GM23248 (cell line): Measurements from ENCODE around the gene PCDHGA6. TPM values are rescaled to one million over a fixed set of nuclear protein-coding genes. Genes with fewer than 3 reads are reported as not detected.
"Not testable (repeated sequence)": the region's sequence is repeated elsewhere in the genome, so short reads cannot be mapped to it uniquely, and the experiment has no call there.

ENCODE experiments used
- DNase-seq: peaks from one replicate; pipeline ENCODE4 v3.0.0-alpha.2; 2015
- H2AFZ ChIP-seq: fragments of 200-600 bp; sonication (generic); 2 replicates; pipeline ENCODE4 v1.6.1; 2016; ENCODE audit warnings: antibody characterized with exemption
- H3F3A ChIP-seq: fragments of 200-600 bp; sonication (generic); 2 replicates; pipeline ENCODE4 v1.6.1; 2016; ENCODE audit warnings: mild to moderate bottlenecking, antibody characterized with exemption, mixed run types; ENCODE audit not compliant: insufficient read depth
- H3K27ac ChIP-seq: fragments of 200-600 bp; sonication (generic); 2 replicates; pipeline ENCODE4 v1.5.1; 2016; ENCODE audit warnings: mild to moderate bottlenecking
- H3K27me3 ChIP-seq: fragments of 200-600 bp; sonication (generic); replicated peaks from 2 replicates; pipeline ENCODE4 v1.6.1; 2016; ENCODE audit warnings: mild to moderate bottlenecking; ENCODE audit not compliant: insufficient read depth
- H3K36me3 ChIP-seq: fragments of 200-600 bp; sonication (generic); 2 replicates; pipeline ENCODE4 v1.6.1; 2016; ENCODE audit warnings: low read depth, mild to moderate bottlenecking
- H3K4me1 ChIP-seq: fragments of 200-600 bp; sonication (generic); 2 replicates; pipeline ENCODE4 v1.6.1; 2016; ENCODE audit warnings: mild to moderate bottlenecking; ENCODE audit not compliant: insufficient read depth
- H3K4me2 ChIP-seq: fragments of 200-600 bp; sonication (generic); one replicate; pipeline ENCODE4 v1.6.1; 2016; ENCODE audit warnings: mild to moderate bottlenecking; ENCODE audit not compliant: unreplicated experiment
- H3K4me3 ChIP-seq: fragments of 200-600 bp; sonication (generic); 2 replicates; pipeline ENCODE4 v1.5.1; 2016; ENCODE audit warnings: mild to moderate bottlenecking
- H3K79me2 ChIP-seq: fragments of 200-600 bp; sonication (generic); 2 replicates; pipeline ENCODE4 v1.6.1; 2016; ENCODE audit warnings: mild to moderate bottlenecking; ENCODE audit not compliant: insufficient read depth
- H3K9ac ChIP-seq: fragments of 200-600 bp; sonication (generic); 2 replicates; pipeline ENCODE4 v1.6.1; 2016; ENCODE audit warnings: mild to moderate bottlenecking
- H3K9me2 ChIP-seq: fragments of 200-600 bp; sonication (generic); 2 replicates; pipeline ENCODE4 v1.6.1; 2016; ENCODE audit warnings: mixed run types, mild to moderate bottlenecking, moderate library complexity; ENCODE audit not compliant: insufficient read depth
- H3K9me3 ChIP-seq: fragments of 200-600 bp; sonication (generic); one replicate; pipeline ENCODE4 v1.6.1; 2017; ENCODE audit warnings: low read depth
- H4K20me1 ChIP-seq: fragments of 200-600 bp; sonication (generic); 2 replicates; pipeline ENCODE4 v1.6.0; 2016; ENCODE audit not compliant: insufficient read depth
- EZH2 ChIP-seq: fragments of 200-600 bp; sonication (generic); IDR thresholded peaks from 2 replicates; pipeline ENCODE4 v1.6.1; 2018; ENCODE audit warnings: antibody characterized with exemption, mild to moderate bottlenecking; ENCODE audit not compliant: insufficient read depth, poor library complexity, severe bottlenecking
- EZH2phosphoT487 ChIP-seq: fragments of 200-600 bp; sonication (generic); IDR thresholded peaks from 2 replicates; pipeline ENCODE4 v1.6.1; 2018; ENCODE audit warnings: antibody characterized with exemption, moderate library complexity, mild to moderate bottlenecking, low read depth; ENCODE audit not compliant: insufficient read depth
- WGBS, 2 experiments: methylation state at CpG; one replicate each; pipeline ENCODE4 v1.1.6; 2015 to 2017; ENCODE audit warnings: low lambda C conversion rate in 2 of 2, low coverage in 1 of 2; ENCODE audit errors: missing lambda C conversion rate in 2 of 2; 5-methylcytosine and 5-hydroxymethylcytosine counted together
- in situ Hi-C: fragments of 300-500 bp; cut with MboI; formaldehyde crosslinking; loops from 2 replicates; pipeline ENCODE4 v1.15.0; 2020
- polyA plus RNA-seq: library from polyadenylated mRNA; unstranded; fragments of >200 nt; fragmentation: Nextera tagmentation; extraction: Ambion mirVana; gene quantifications from 2 replicates; pipeline ENCODE4 v1.2.1, GENCODE V29; 2016
- total RNA-seq: library from RNA; depleted of rRNA; stranded (reverse); fragments of >200 nt; shearing (Covaris generic); gene quantifications from 2 replicates; pipeline ENCODE4 v1.2.3, GENCODE V29; 2014

The PCDHGA6 gene
- total and polyA plus RNA-seq, 2 experiments from 2014 or later: 2.6 to 5.4 TPM

DNA sequence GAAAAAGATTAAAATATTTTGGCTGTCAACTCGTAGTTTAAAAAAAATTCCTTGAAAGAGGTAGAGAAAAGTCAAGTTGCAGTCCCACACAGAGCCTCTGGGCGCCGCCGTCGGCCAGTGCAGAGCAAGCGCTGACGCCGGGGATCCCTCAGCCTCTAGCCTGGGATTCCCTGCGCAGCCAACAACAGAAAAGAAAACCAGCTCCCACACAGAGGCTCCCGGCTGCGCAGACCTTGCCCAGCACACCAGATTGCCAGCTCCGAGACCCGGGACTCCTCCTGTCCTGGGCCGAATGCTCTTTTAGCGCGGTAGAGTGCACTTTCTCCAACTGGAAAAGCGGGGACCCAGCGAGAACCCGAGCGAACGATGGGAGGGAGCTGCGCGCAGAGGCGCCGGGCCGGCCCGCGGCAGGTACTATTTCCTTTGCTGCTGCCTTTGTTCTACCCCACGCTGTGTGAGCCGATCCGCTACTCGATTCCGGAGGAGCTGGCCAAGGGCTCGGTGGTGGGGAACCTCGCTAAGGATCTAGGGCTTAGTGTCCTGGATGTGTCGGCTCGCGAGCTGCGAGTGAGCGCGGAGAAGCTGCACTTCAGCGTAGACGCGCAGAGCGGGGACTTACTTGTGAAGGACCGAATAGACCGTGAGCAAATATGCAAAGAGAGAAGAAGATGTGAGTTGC lies 43.9 kb downstream of the PCDHGA6 start, which contains the start of gene PCDHGB7:
TSS of gene PCDHGB7 (plus strand) at position 184 of the 679 bp plus-strand sequence. CDS start at position 367, 183 bp downstream.
- peak; percentile 96 for DNase-seq
- H3K36me3 ChIP-seq, H3K27me3 ChIP-seq, H4K20me1 ChIP-seq, H3K9me2 ChIP-seq, H3K9me3 ChIP-seq: not testable (repeated sequence)
- peak within 1 kb of the TSS; percentile 72 for H2AFZ ChIP-seq
- H3K27ac ChIP-seq: peak within 1 kb of the TSS; percentile 64
- peaks cover 27% of the 10 kb centered on the region for H3F3A ChIP-seq
- peak within 1 kb of the TSS; percentile 68 for H3K4me2 ChIP-seq
- peaks cover 14% of the 10 kb centered on the region; the same call in 1 of the 2 replicates for H3K4me1 ChIP-seq
- H3K4me3 ChIP-seq: peak within 1 kb of the TSS; percentile 75
- peaks cover 27% of the 10 kb centered on the region for H3K79me2 ChIP-seq
- H3K9ac ChIP-seq: peak within 1 kb of the TSS; percentile 78
- WGBS, 2 experiments: 11 to 13% methylated on average over 37 to 47 of the region's 47 CpGs
- in situ Hi-C loops: loop anchor here (5.0 kb wide), 1 partner anchor 145 kb away; no protein-coding TSS in a partner anchor

DNA sequence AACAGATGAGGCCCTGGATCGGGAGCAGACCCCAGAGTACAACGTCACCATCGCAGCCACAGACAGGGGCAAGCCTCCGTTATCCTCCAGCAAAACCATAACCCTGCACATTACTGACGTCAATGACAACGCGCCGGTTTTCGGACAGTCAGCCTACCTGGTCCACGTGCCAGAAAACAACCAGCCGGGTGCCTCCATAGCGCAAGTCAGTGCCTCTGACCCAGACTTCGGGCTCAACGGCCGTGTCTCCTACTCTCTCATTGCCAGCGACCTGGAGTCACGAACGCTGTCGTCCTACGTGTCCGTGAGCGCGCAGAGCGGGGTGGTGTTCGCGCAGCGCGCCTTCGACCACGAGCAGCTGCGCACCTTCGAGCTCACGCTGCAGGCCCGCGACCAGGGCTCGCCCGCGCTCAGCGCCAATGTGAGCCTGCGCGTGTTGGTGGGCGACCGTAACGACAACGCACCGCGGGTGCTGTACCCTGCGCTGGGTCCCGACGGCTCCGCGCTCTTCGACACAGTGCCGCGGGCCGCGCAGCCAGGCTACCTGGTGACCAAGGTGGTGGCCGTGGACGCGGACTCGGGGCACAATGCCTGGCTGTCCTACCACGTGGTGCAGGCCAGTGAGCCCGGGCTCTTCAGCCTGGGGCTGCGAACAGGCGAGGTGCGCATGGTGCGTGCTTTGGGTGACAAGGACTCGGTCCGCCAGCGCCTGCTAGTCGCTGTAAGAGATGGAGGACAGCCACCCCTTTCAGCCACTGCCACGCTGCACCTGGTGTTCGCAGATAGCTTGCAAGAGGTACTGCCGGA lies 45.6 kb downstream of the PCDHGA6 start:
- Histone ChIP-seq H3K36me3 (0 out of 2 replicates have a peak, but pooled peaks cover 3% of the 10 kb centered on the region), H3K9ac (no peak overlapping the region), H4K20me1 (no peaks in the 10 kb centered on the region), H3F3A (peaks cover 27% of the 10 kb centered on the region), H3K4me1 (peaks cover 17% of the 10 kb centered on the region; the same call in 1 of the 2 replicates), H2AFZ (0 out of 2 replicates have a peak overlapping the region, but pooled peaks have one; percentile 72), H3K9me2 (no peaks in the 10 kb centered on the region), H3K9me3 (no peaks in the 10 kb centered on the region), H3K27ac (no peak overlapping the region), H3K79me2 (peaks cover 36% of the 10 kb centered on the region), H3K4me3 (no peak overlapping the region; the same call in 1 of the 2 replicates), H3K4me2 (no peak overlapping the region), H3K27me3 (no peaks in the 10 kb centered on the region)
- WGBS, 2 experiments: 46 to 47% methylated on average over 68 to 74 of the region's 74 CpGs
- no peak for TF ChIP-seq EZH2phosphoT487
- TF ChIP-seq EZH2: no peak
- in situ Hi-C loops: loop anchor here (5.0 kb wide), 1 partner anchor 143 kb away; no protein-coding TSS in a partner anchor
- DNase-seq: no peak

DNA sequence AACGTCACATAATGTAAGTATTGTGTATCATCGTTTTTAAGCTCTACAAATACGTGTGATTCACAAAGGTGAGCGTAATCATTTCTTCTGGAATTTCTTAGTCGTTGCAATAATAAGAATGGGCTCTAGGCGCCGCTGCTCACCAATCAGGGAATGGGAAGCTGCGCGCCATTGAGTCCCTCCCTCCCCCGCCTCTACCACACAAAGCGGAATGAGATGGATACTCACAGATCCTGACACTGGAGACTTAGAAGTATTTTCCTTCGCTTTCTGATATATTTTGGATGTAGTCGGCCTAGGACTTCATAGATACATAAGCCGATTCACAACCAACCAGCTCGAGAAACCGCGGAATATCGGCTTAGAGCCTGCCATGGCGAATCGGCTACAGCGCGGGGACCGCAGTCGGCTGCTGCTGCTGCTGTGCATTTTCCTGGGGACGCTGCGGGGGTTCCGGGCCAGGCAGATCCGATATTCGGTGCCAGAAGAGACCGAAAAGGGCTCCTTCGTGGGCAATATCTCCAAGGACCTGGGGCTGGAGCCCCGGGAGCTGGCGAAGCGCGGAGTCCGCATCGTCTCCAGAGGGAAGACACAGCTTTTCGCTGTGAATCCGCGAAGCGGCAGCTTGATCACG lies 47.3 kb downstream of the PCDHGA6 start, which contains the start of gene PCDHGA11:
TSS of gene PCDHGA11 (plus strand) at position 197 of the 634 bp plus-strand sequence. CDS start at position 374, 177 bp downstream.
- in situ Hi-C loops: no loop called here
- H3K9me3 ChIP-seq: no peaks in the 10 kb centered on the region

DNA sequence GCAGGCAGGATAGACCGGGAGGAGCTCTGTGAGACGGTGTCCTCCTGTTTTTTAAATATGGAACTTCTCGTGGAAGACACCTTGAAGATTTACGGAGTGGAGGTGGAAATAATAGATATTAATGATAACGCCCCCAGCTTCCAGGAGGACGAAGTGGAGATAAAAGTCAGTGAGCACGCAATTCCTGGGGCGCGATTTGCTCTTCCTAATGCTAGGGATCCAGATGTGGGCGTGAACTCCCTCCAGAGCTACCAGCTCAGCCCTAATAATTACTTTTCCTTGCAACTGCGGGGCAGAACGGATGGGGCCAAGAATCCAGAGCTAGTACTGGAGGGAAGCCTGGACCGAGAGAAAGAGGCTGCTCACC lies 47.8 kb downstream of the PCDHGA6 start:
- Histone ChIP-seq H4K20me1 (no peaks in the 10 kb centered on the region), H3K4me1 (peaks cover 20% of the 10 kb centered on the region; the same call in 1 of the 2 replicates), H3K4me3 (peak overlapping the region; percentile 80), H3K9me2 (no peaks in the 10 kb centered on the region), H2AFZ (peak overlapping the region; percentile 80), H3K4me2 (peak overlapping the region; percentile 79), H3K79me2 (peaks cover 58% of the 10 kb centered on the region), H3K36me3 (0 out of 2 replicates have a peak, but pooled peaks cover 3% of the 10 kb centered on the region), H3K9ac (peak overlapping the region; percentile 77), H3K9me3 (no peaks in the 10 kb centered on the region), H3K27ac (peak overlapping the region; percentile 65), H3K27me3 (no peaks in the 10 kb centered on the region), H3F3A (peaks cover 27% of the 10 kb centered on the region)
- WGBS, 2 experiments: 16 to 18% methylated on average over 13 of the region's 13 CpGs
- in situ Hi-C loops: no loop called here
- TF ChIP-seq EZH2phosphoT487: no peak
- DNase-seq: peak; percentile 60

More for the DNA sequence above, 47.3 kb downstream of the PCDHGA6 start, which contains the start of gene PCDHGA11:
- H3K36me3 ChIP-seq: 0 out of 2 replicates have a peak, but pooled peaks cover 3% of the 10 kb centered on the region
- no peaks in the 10 kb centered on the region for H3K9me2 ChIP-seq
- peaks cover 27% of the 10 kb centered on the region for H3F3A ChIP-seq
- no peaks in the 10 kb centered on the region for H4K20me1 ChIP-seq
- H3K4me1 ChIP-seq: peaks cover 20% of the 10 kb centered on the region; the same call in 1 of the 2 replicates
- TF ChIP-seq EZH2: no peak
- TF ChIP-seq EZH2phosphoT487: no peak
- peaks cover 53% of the 10 kb centered on the region for H3K79me2 ChIP-seq
- no peaks in the 10 kb centered on the region for H3K27me3 ChIP-seq
- H2AFZ ChIP-seq: peak within 1 kb of the TSS; percentile 80
- DNase-seq: peak; percentile 88
- H3K27ac ChIP-seq: peak within 1 kb of the TSS; percentile 65
- peak within 1 kb of the TSS; percentile 80 for H3K4me3 ChIP-seq
- H3K4me2 ChIP-seq: peak within 1 kb of the TSS; percentile 79
- peak within 1 kb of the TSS; percentile 77 for H3K9ac ChIP-seq
- WGBS, 2 experiments: 11 to 14% methylated on average over 42 of the region's 42 CpGs
